ENCODE measurements around the gene PCDH12.
A peak's percentile ranks its signal among the peaks of the same experiment; 100 is the strongest.

PCDH12 gene

DNA sequence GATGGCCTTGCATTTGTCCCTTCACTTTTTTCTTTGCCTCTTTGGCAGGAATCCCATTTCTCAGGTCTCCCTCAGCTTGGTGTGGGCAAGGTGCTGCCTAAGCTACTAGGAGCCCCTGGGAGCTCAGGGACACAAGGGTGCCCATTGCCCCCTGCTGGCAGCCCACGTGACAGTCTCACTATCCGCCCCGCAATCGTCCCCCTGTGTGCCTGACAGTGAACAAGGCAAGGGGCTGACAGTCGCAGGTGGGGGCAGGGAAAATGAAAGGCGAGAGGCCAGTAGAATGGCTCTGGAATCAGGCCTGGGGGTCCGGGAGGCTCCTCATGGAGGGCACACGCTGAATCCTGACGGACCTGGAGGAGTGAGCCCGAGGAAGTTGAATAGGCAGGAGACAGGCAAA is 2.0 kb upstream of the PCDH12 start:
- peak; percentile 37 for TF ChIP-seq CTCF (IDR thresholded peaks at IDR 0.05; ENCODE audit: low read depth, low read length)
- no peak overlapping the region for H3K4me3 ChIP-seq (replicated peaks in 1 of 2; ENCODE audit: low read depth in 2 of 2, low read length in 2 of 2)
- DNase-seq (ENCODE audit: low read depth in 2 of 2): no peak

GRCh38 chr5:141958546-141959172 is 657 bp upstream of the PCDH12 start:
- TF ChIP-seq CTCF (IDR thresholded peaks at IDR 0.05; ENCODE audit: low read depth, low read length): no peak
- peak overlapping the region in 1 of 2 donors; percentile 21 for H3K4me3 ChIP-seq (replicated peaks in 1 of 2; ENCODE audit: low read depth in 2 of 2, low read length in 2 of 2)
- peak; percentile 59 to 70 for DNase-seq (ENCODE audit: low read depth in 2 of 2)

GRCh38 chr5:141957367-141957996 is 520 bp downstream of the PCDH12 start:
- no peak for DNase-seq (ENCODE audit: low read depth in 2 of 2)
- no peak overlapping the region for H3K4me3 ChIP-seq (replicated peaks in 1 of 2; ENCODE audit: low read depth in 2 of 2, low read length in 2 of 2)
- TF ChIP-seq CTCF (IDR thresholded peaks at IDR 0.05; ENCODE audit: low read depth, low read length): no peak

- no peak for DNase-seq (ENCODE audit: low read depth in 2 of 2)
- TF ChIP-seq CTCF (IDR thresholded peaks at IDR 0.05; ENCODE audit: low read depth, low read length): no peak
- H3K4me3 ChIP-seq (replicated peaks in 1 of 2; ENCODE audit: low read depth in 2 of 2, low read length in 2 of 2): no peak overlapping the region
Measured at GRCh38 chr5:141954194-141954593, 3.8 kb downstream of the PCDH12 start.

GRCh38 chr5:141952020-141952419 is 6.0 kb downstream of the PCDH12 start:
- no peak for DNase-seq (ENCODE audit: low read depth in 2 of 2)
- no peak for TF ChIP-seq CTCF (IDR thresholded peaks at IDR 0.05; ENCODE audit: low read depth, low read length)
- H3K4me3 ChIP-seq (replicated peaks in 1 of 2; ENCODE audit: low read depth in 2 of 2, low read length in 2 of 2): no peak overlapping the region

DNA sequence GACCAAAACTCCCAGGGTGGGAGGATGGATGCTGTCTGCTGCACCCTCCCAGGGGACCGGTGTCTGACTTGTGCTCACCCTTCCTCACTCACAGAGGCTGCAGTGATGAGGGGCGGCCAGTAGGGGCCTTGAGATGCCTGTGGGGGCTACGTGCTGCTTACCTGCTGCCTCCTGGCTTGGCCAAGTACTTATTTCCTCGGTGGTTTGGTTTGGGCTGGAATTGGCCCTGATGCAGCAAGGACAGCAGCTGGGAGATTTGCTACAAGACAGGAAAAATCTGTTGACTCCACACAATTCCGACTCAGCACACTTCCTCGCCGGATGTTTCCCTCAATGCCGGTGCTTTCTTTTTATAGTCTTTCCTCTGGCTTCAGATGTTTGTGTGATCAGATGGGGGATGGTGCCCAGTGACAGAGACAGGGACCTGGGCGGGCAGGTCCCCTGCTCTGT is 6.6 kb downstream of the PCDH12 start:
- no peak overlapping the region for H3K4me3 ChIP-seq (replicated peaks in 1 of 2; ENCODE audit: low read depth in 2 of 2, low read length in 2 of 2)
- DNase-seq (ENCODE audit: low read depth in 2 of 2): peak; percentile 11 to 22
- TF ChIP-seq CTCF (IDR thresholded peaks at IDR 0.05; ENCODE audit: low read depth, low read length): peak; percentile 65

Measured in cardiac fibroblast (primary cell).